H1 (cell line): ENCODE measurements around the gene KCNK4. TPM values are rescaled to one million over a fixed set of nuclear protein-coding genes. Genes with fewer than 3 reads are reported as not detected.

ENCODE experiments used
- CTCF ChIA-PET: fragments of 300-600 bp; sonication (Branson Sonifier 250); formaldehyde crosslinking; loops from one replicate; lab custom pipeline; 2021; ENCODE audit not compliant: partially characterized antibody; lab: Charles Lee
- POLR2A ChIA-PET: fragments of 300-600 bp; sonication (Branson Sonifier 250); formaldehyde crosslinking; loops from one replicate; lab custom pipeline; 2021; ENCODE audit warnings: inconsistent platforms; ENCODE audit not compliant: partially characterized antibody; lab: Charles Lee
- DNase-seq, 2 experiments: peaks; one replicate each; pipeline versions ENCODE4 v3.0.0 to v3.0.0-alpha.2; 2010 to 2022; ENCODE audit warnings: low spot score in 2 of 2, low read depth in 1 of 2, mixed read lengths in 1 of 2
- FAIRE-seq: peaks from 2 replicates; lab custom pipeline; 2011; peaks lifted over from hg19 to GRCh38; lab: Jason Lieb, UNC
- H2AFZ ChIP-seq: 2 replicates; pipeline ENCODE4 v1.8.1; 2012; ENCODE audit warnings: low read length, inconsistent platforms
- H2AK5ac ChIP-seq: 2 replicates; pipeline ENCODE4 v1.6.1; 2013; ENCODE audit warnings: low read depth, low read length
- H2BK120ac ChIP-seq: replicated peaks from 2 replicates; pipeline ENCODE3; 2013; ENCODE audit warnings: low read depth, low read length, inconsistent platforms
- H2BK12ac ChIP-seq: 2 replicates; pipeline ENCODE4 v1.6.1; 2013; ENCODE audit warnings: low read depth, low read length
- H2BK15ac ChIP-seq: 2 replicates; pipeline ENCODE4 v1.6.1; 2013; ENCODE audit warnings: low read length
- H2BK20ac ChIP-seq: 2 replicates; pipeline ENCODE4 v1.6.1; 2013; ENCODE audit warnings: low read length
- H2BK5ac ChIP-seq: 2 replicates; pipeline ENCODE4 v1.6.1; 2013; ENCODE audit warnings: low read depth, low read length
- H3K14ac ChIP-seq: 2 replicates; pipeline ENCODE4 v1.6.1; 2013; ENCODE audit warnings: inconsistent platforms; ENCODE audit not compliant: insufficient read length
- H3K18ac ChIP-seq: 2 replicates; pipeline ENCODE4 v1.6.1; 2013; ENCODE audit warnings: low read length; ENCODE audit errors: extremely low read depth
- H3K23ac ChIP-seq: 2 replicates; pipeline ENCODE4 v1.6.1; 2013; ENCODE audit warnings: inconsistent platforms; ENCODE audit not compliant: insufficient read length
- H3K23me2 ChIP-seq: 2 replicates; pipeline ENCODE4 v1.6.1; 2013; ENCODE audit warnings: low read depth, low read length
- H3K27ac ChIP-seq: 2 replicates; pipeline ENCODE4 v1.6.1; 2011; ENCODE audit warnings: low read depth, low read length, inconsistent platforms
- H3K27me3 ChIP-seq, 4 experiments: replicated peaks in 1 of 4; 1 replicate in 1 of 4; 2 replicates in 3 of 4; pipeline versions ENCODE4 v1.6.1 to v1.8.1; 2011 to 2013; ENCODE audit warnings: low read length in 3 of 4, mild to moderate bottlenecking in 3 of 4, inconsistent platforms in 2 of 4, mixed read lengths in 2 of 4, moderate library complexity in 1 of 4; ENCODE audit not compliant: control insufficient read depth in 3 of 4, insufficient read depth in 3 of 4; ENCODE audit errors: extremely low read depth in 1 of 4
- H3K36me3 ChIP-seq, 4 experiments: 2 replicates each; pipeline versions ENCODE4 v1.6.1 to v1.8.1; 2011 to 2013; ENCODE audit warnings: mild to moderate bottlenecking in 4 of 4, low read length in 3 of 4, moderate library complexity in 2 of 4, control low read depth in 1 of 4, inconsistent platforms in 1 of 4; ENCODE audit not compliant: insufficient read depth in 4 of 4, control insufficient read depth in 2 of 4
- H3K4ac ChIP-seq: replicated peaks from 2 replicates; pipeline ENCODE3; 2013; ENCODE audit warnings: low read length, low read depth, mixed read lengths, inconsistent platforms; ENCODE audit not compliant: insufficient read length
- H3K4me1 ChIP-seq, 4 experiments: replicated peaks in 1 of 4; 1 replicate in 1 of 4; 2 replicates in 3 of 4; pipeline versions ENCODE4 v1.6.1 to v1.8.1; 2011 to 2013; ENCODE audit warnings: low read length in 3 of 4, inconsistent platforms in 2 of 4, mixed read lengths in 1 of 4; ENCODE audit not compliant: insufficient read depth in 4 of 4, control insufficient read depth in 3 of 4
- H3K4me2 ChIP-seq, 2 experiments: 2 replicates each; pipeline versions ENCODE4 v1.6.1 to v1.8.1; 2011 to 2013; ENCODE audit warnings: low read depth in 2 of 2, low read length in 2 of 2, control low read depth in 1 of 2, inconsistent platforms in 1 of 2, mild to moderate bottlenecking in 1 of 2; ENCODE audit not compliant: insufficient read depth in 1 of 2
- H3K4me3 ChIP-seq, 4 experiments: fragments of 200-600, 300-600 bp in 1 of 4; sonication (generic), shearing (Covaris generic), sonication (Bioruptor Twin) in 1 of 4; 2 replicates each; pipeline versions ENCODE4 v1.5.1 to v1.8.1; 2011 to 2016; ENCODE audit warnings: low read length in 4 of 4, low read depth in 3 of 4, control low read depth in 2 of 4, inconsistent platforms in 2 of 4, mild to moderate bottlenecking in 2 of 4, mixed read lengths in 1 of 4, moderate library complexity in 1 of 4; ENCODE audit not compliant: insufficient read depth in 2 of 4; ENCODE audit errors: extremely low read depth in 1 of 4
- H3K56ac ChIP-seq: replicated peaks from 2 replicates; pipeline ENCODE3; 2013; ENCODE audit warnings: low read depth, mild to moderate bottlenecking, mixed read lengths, low read length, inconsistent platforms; ENCODE audit not compliant: insufficient read length
- H3K79me1 ChIP-seq: 2 replicates; pipeline ENCODE4 v1.6.1; 2013; ENCODE audit warnings: low read depth, low read length, control low read depth
- H3K79me2 ChIP-seq, 2 experiments: 2 replicates each; pipeline versions ENCODE4 v1.6.1 to v1.8.1; 2012 to 2013; ENCODE audit warnings: low read length in 2 of 2, mild to moderate bottlenecking in 2 of 2, inconsistent platforms in 1 of 2; ENCODE audit not compliant: insufficient read depth in 2 of 2, control insufficient read depth in 1 of 2
- H3K9ac ChIP-seq, 4 experiments: replicated peaks in 1 of 4; 1 replicate in 1 of 4; 2 replicates in 3 of 4; pipeline versions ENCODE4 v1.6.1 to v1.8.1; 2011 to 2013; ENCODE audit warnings: low read depth in 3 of 4, low read length in 3 of 4, control low read depth in 2 of 4, mild to moderate bottlenecking in 2 of 4, moderate library complexity in 2 of 4, inconsistent platforms in 1 of 4; ENCODE audit errors: extremely low read depth in 1 of 4
- H3K9me3 ChIP-seq, 2 experiments: 2 replicates each; pipeline versions ENCODE4 v1.6.1 to v1.8.1; 2012 to 2013; ENCODE audit warnings: mild to moderate bottlenecking in 2 of 2, moderate library complexity in 2 of 2, control low read depth in 1 of 2, inconsistent platforms in 1 of 2, low read depth in 1 of 2, low read length in 1 of 2, mixed read lengths in 1 of 2; ENCODE audit not compliant: insufficient read depth in 2 of 2
- H4K20me1 ChIP-seq, 2 experiments: replicated peaks in 1 of 2; 2 replicates each; pipeline versions ENCODE3 to v1.8.1; 2011 to 2013; ENCODE audit warnings: inconsistent platforms in 2 of 2, low read length in 2 of 2, mild to moderate bottlenecking in 1 of 2; ENCODE audit not compliant: insufficient read depth in 2 of 2, control insufficient read depth in 1 of 2
- H4K5ac ChIP-seq: 2 replicates; pipeline ENCODE4 v1.6.1; 2013; ENCODE audit warnings: low read length, low read depth, mixed read lengths, inconsistent platforms; ENCODE audit not compliant: insufficient read length
- H4K8ac ChIP-seq: 2 replicates; pipeline ENCODE4 v1.8.0; 2013; ENCODE audit warnings: mild to moderate bottlenecking, moderate library complexity, low read length, inconsistent platforms; ENCODE audit not compliant: insufficient read depth; ENCODE audit errors: extremely low read depth
- H4K91ac ChIP-seq: replicated peaks from 2 replicates; pipeline ENCODE3; 2013; ENCODE audit warnings: low read length, mixed read lengths, inconsistent platforms; ENCODE audit not compliant: insufficient read length
- CEBPB ChIP-seq: IDR thresholded peaks from 2 replicates; pipeline ENCODE4 v1.6.1; 2012; ENCODE audit warnings: low read depth, low read length
- KDM1A ChIP-seq: fragments of 200-600, 300-600 bp; sonication (generic); IDR thresholded peaks from 2 replicates; pipeline ENCODE4 v1.7.1; 2016; ENCODE audit warnings: mild to moderate bottlenecking, low read length, borderline replicate concordance
- TCF12 ChIP-seq: IDR thresholded peaks from 2 replicates; pipeline ENCODE4 v1.6.1; 2011; ENCODE audit warnings: low read depth, mild to moderate bottlenecking, low read length
- WGBS, 2 experiments: shearing (Covaris generic) in 1 of 2; methylation state at CpG; one replicate each; pipeline versions ENCODE4 v1.1.6 to v1.1.7; 2013 to 2015; ENCODE audit warnings: low lambda C conversion rate in 2 of 2, mixed read lengths in 2 of 2, inconsistent platforms in 1 of 2, low coverage in 1 of 2, missing lambda C conversion rate in 1 of 2; ENCODE audit not compliant: insufficient replicate concordance in 2 of 2, insufficient coverage in 1 of 2, insufficient read length in 1 of 2; ENCODE audit errors: extremely low coverage in 1 of 2, missing lambda C conversion rate in 1 of 2; 5-methylcytosine and 5-hydroxymethylcytosine counted together
- polyA plus RNA-seq, 7 experiments: library from polyadenylated mRNA; depleted of rRNA in 3 of 7; stranded (reverse) in 5 of 7; unstranded in 2 of 7; fragments of >200 nt in 5 of 7; fragments of 200-250 nt in 2 of 7; gene quantifications; 1 replicate in 5 of 7; 2 replicates in 1 of 7; 4 replicates in 1 of 7; pipeline versions ENCODE4 v1.2.1 to v1.2.3, GENCODE V29; 2011 to 2013; ENCODE audit warnings: missing spikeins in 2 of 7, mixed read lengths in 2 of 7
- total RNA-seq: library from RNA; stranded (reverse); fragmentation: NEBNext Ultra II Directional; extraction: Animal tissue kit (Norgen Biotek cat#: 25700); gene quantifications from 2 replicates; pipeline ENCODE4 v1.2.1, GENCODE V29; 2021

Gene KCNK4
- total and polyA plus RNA-seq, 2 of the 8 experiments (the other 6 are each of a cell fraction or from before 2014, with no cell fraction given), result 0.19 TPM; not detected in 1

DNA sequence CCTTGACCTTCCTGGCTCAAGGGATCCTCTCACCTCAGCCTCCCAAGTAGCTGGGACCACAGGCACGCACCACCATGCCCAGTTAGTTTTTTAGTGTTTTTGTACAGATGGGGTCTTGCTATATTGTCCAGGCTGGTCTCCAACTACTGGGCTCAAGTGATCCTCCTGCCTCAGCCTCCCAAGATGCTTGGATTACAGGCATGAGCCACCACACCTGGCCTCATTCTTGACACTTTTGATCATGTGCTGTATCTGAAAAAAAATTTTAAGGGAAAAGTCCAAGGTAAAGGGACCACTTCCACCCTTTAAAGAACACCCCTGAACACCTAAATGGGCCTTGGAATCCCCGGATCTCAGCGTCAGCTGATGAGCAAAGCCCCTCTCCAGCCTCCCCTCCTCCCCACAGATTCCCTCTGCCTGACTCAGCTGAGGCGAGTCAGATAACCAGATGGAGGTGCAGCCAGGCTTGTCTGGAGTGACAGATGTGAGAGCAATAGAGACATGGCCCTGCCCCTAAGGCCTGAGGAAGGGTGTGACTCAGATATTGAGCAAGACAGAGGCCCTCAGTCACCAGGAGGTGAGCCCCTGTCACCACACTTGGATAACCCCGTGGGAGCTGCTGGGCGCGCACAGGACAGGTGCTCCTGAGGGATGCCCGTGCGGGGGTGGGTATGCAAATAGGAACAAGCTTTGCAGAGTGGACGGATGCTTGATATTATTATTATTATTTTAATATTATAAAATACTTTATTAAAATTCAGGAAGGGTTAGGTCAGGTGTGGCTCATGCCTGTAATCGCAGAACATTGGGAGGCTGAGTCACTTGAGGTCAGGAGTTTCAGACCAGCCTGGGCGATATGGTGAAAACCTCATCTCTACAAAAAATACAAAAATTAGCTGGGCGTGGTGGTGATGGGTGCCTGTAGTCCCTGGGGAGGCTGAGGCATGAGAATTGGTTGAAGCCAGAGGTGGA lies 43.9 kb downstream of the KCNK4 start:
- Histone ChIP-seq H4K91ac (no peak overlapping the region), H3K4me1 (peaks cover 0 to 9% (median 6%) of the 10 kb centered on the region in 4 experiments; a peak in 6 of 7 replicates), H2AFZ (no peak overlapping the region), H2BK12ac (no peak overlapping the region), H2AK5ac (no peak overlapping the region), H3K36me3 (no peaks in the 10 kb centered on the region), H3K27ac (no peak overlapping the region), H3K23ac (no peak overlapping the region), H4K5ac (no peak overlapping the region), H3K9ac (peak overlapping the region in 1 of 4 experiments; percentile 16; a peak in 1 of 7 replicates), H3K18ac (no peak overlapping the region), H2BK5ac (no peak overlapping the region), H2BK20ac (no peak overlapping the region), H3K4ac (no peak overlapping the region), H3K79me2 (no peaks in the 10 kb centered on the region), H4K20me1 (peaks cover 0 to 2% of the 10 kb centered on the region in 2 experiments), H2BK120ac (no peak overlapping the region), H3K79me1 (no peaks in the 10 kb centered on the region), H3K4me3 (no peak overlapping the region), H4K8ac (no peak overlapping the region), H3K27me3 (no peaks in the 10 kb centered on the region), H3K4me2 (no peak overlapping the region), H3K9me3 (no peaks in the 10 kb centered on the region), H3K23me2 (peaks cover 2% of the 10 kb centered on the region; the same call in 1 of the 2 replicates), H3K14ac (no peak overlapping the region), H2BK15ac (no peak overlapping the region), H3K56ac (no peak overlapping the region)
- CTCF ChIA-PET, result interaction anchor here (0.7 to 37.6 kb wide), 4 partner anchors 10 to 63 kb away, joined by 3 to 614 read pairs (median 207); partner anchors contain the start of genes CATSPERZ, CCDC88B, ESRRA and PRDX5
- 77% methylated on average over 13 of the region's 13 CpGs; no CpG with 5 or more reads in 1 of the 2 experiments for WGBS, 2 experiments
- DNase-seq (no peak), FAIRE-seq (no peak)
- POLR2A ChIA-PET, result interaction anchor here (1.4 to 7.3 kb wide), 2 partner anchors 11 to 18 kb away, joined by 4 to 61 read pairs; partner anchors contain the start of genes PRDX5 and TRMT112
- TF ChIP-seq KDM1A (peak; percentile 68; the same call in 1 of the 2 replicates), CEBPB (peak; percentile 39; the same call in 1 of the 2 replicates), TCF12 (no peak)
